Dendritic cell treated with granulocyte-macrophage colony-stimulating factor and Interleukin-4, amounts not matched to agents 40 ng/mL and 50 ng/mL, for 4 days (primary cell): ENCODE data around the gene URB1.

ENCODE experiments used
- H3K27ac Mint-ChIP-seq: one replicate; pipeline ENCODE4 v1.8.0; 2022; ENCODE audit warnings: mild to moderate bottlenecking, mixed read lengths
- H3K27me3 Mint-ChIP-seq: one replicate; pipeline ENCODE4 v1.8.0; 2022; ENCODE audit warnings: mild to moderate bottlenecking, mixed read lengths
- H3K36me3 Mint-ChIP-seq: one replicate; pipeline ENCODE4 v1.8.0; 2022; ENCODE audit warnings: low read depth, mixed read lengths
- H3K4me1 Mint-ChIP-seq: one replicate; pipeline ENCODE4 v1.8.0; 2022; ENCODE audit warnings: low read depth, mixed read lengths
- H3K4me3 Mint-ChIP-seq: one replicate; pipeline ENCODE4 v1.8.0; 2022; ENCODE audit warnings: mild to moderate bottlenecking, moderate library complexity, mixed read lengths
- H3K9me3 Mint-ChIP-seq: one replicate; pipeline ENCODE4 v1.8.0; 2022; ENCODE audit warnings: mixed read lengths
- intact Hi-C: fragments of 100-400 bp; cut with micrococcal nuclease; formaldehyde crosslinking; loops from one replicate; pipeline ENCODE4 v1.15.0; 2022

The URB1 gene

DNA sequence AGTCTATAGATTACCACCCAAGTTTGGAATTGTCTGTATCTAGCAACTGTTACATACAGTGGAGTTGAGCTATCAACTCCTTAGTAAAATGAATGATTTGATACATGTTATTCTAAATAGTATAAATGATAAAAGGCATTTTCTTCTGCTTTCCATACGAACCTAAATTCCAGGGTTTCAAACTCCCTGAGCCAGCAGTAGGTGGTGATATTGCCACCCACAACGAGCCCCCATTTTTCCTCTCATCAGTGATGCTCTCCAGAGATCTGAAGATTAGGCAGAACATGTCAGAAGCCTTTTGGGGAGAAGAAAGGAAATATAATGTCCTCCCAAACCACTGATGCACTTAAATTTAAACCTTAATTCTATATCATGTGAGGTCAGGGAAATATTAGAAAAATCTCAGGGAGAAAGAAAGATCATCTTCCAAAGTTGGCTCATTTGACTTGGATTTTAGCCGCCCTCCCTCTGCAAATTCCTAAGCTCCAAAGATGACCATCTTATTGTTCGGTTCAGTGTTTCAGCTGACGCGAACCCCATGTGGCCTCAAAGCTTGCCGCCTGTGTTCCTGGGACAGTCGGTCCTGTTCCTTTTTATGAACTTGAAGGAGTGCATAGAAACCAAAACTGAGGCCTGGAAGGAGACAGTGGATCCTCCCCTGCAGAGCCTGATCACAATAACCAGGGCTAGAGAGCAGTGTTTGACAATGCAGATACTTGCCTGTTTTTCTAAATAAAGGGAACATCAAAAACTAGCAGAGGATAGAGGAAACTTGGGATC lies 22.0 kb upstream of the URB1 start:
- H3K36me3 Mint-ChIP-seq, result no peaks in the 10 kb centered on the region
- H3K27me3 Mint-ChIP-seq, result peaks cover 24% of the 10 kb centered on the region
- H3K4me1 Mint-ChIP-seq, result peaks cover 15% of the 10 kb centered on the region
- no peaks in the 10 kb centered on the region for H3K9me3 Mint-ChIP-seq
- H3K27ac Mint-ChIP-seq, result no peak overlapping the region
- no peak overlapping the region for H3K4me3 Mint-ChIP-seq
- intact Hi-C loops, result loop anchor here (5.0 kb wide), 1 partner anchor 153 kb away; no protein-coding TSS in a partner anchor

DNA sequence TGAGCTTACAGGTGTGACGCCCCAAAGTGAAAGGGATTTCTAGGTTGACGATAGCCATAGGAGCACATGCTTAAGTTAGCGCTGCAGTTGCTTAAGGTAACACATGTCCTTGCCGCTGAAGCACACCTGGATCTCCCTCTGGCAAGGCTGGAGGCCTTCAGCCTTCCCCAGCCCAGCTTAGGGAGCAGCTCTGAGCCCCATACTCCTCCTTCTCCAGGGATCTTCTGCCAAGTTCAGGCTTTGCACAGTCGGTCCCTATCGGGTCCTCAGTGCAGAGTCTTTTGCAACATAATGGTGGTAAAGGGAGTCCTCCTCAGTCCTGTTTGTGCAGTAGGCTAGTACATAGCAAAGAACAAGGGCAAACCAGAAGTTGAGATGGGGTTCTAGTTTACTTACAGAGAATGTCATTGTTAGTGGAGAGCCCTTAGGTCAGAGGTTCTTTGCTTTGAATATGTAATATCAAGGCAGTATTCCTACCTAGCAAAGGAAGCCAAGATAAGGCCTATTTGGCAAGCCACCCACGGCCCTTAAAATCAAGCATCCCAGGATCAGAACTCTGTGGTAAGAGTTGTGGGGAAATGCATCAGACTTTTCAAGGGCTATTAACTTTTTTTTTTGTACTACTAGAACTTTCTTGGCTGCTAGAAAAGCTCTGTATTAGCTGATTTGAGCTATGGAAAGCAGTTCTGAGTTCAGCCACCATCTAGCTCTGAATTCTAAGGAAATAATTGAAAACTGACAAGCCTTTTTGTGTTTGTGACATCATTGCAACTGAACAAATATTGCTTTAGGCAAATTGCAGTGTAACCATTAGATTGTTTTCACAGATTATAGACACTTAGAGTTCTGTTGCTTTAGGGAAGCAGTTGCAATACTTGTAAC lies 21.1 kb upstream of the URB1 start:
- no peak overlapping the region for H3K27ac Mint-ChIP-seq
- no peaks in the 10 kb centered on the region for H3K9me3 Mint-ChIP-seq
- no peaks in the 10 kb centered on the region for H3K36me3 Mint-ChIP-seq
- no peak overlapping the region for H3K4me3 Mint-ChIP-seq
- peaks cover 15% of the 10 kb centered on the region for H3K4me1 Mint-ChIP-seq
- intact Hi-C loops, result loop anchor here (5.0 kb wide), 1 partner anchor 153 kb away; no protein-coding TSS in a partner anchor
- H3K27me3 Mint-ChIP-seq, result peaks cover 24% of the 10 kb centered on the region

DNA sequence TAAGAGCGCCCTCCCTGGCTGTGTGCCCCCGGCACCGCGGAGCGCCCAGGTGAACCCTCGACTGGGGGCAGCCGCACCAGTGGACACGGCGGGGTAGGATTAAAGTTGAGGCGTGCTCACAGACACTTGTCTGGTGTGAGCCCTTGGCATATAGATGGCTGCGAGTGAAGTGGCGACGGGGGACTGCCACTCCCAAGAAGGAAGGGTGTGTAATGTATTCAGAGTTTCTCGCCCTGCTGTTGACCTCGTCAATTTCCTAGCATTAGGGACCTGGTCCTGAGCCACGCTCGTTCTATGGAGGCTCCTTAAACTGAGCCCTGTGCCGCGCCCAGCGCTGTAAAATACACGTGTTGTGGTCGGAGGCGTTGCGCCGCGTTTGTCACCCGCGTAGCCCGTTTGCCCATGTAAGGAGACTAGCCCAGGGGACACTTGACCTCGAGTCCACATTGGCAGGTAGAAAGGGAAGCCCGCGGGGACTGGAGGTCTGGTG lies 20.2 kb upstream of the URB1 start:
- Mint-ChIP-seq H3K27me3 (peaks cover 28% of the 10 kb centered on the region), H3K36me3 (no peaks in the 10 kb centered on the region), H3K9me3 (no peaks in the 10 kb centered on the region), H3K27ac (peak overlapping the region; percentile 35), H3K4me1 (peaks cover 15% of the 10 kb centered on the region), H3K4me3 (peak overlapping the region; percentile 71)
- intact Hi-C loops, result loop anchor here (5.0 kb wide), 1 partner anchor 154 kb away; no protein-coding TSS in a partner anchor

DNA sequence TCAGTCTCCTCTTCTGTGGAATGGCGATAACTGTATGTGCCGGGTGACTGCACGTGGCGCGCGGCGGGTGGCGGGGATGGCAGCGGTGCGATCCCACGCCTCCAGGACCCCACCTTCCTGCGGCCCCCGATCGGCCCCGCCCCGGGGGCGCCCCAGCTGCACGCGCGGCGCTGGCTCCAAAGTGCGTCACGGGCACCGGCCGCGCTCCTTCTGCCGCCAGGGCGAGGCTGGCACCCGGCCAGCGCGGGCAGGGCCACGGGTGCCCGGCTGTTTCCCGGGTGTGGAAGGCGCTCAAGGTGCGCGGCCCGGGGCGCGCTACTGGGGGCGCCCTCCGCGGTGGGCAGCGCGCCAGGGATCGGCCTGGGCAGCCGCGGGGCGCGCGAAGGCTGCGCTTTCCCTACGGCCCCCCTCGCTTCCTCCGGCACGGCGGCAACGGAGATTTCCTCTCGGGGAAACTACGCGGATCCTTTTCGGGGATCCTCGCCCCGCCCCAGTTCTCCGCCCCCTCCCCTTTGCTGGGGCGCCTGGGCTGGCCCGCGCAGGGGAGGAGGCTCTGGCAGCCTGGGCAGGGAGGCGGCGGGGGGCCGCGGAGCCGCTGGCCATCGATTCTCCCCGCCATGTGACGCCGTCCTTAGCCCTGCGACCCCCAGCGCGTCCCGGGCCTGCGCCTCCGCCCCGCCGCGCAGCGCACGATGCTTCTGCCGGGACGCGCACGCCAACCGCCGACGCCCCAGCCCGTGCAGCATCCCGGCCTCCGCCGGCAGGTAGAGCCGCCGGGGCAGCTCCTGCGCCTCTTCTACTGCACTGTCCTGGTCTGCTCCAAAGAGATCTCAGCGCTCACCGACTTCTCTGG lies 19.6 kb upstream of the URB1 start, which contains the start of gene EVA1C:
TSS of gene EVA1C (plus strand) at position 545 of the 853 bp plus-strand sequence. CDS start at position 693, 148 bp downstream.
- peak within 1 kb of the TSS; percentile 75 for H3K27ac Mint-ChIP-seq
- H3K4me3 Mint-ChIP-seq, result peak within 1 kb of the TSS; percentile 89
- no peaks in the 10 kb centered on the region for H3K36me3 Mint-ChIP-seq
- peaks cover 15% of the 10 kb centered on the region for H3K4me1 Mint-ChIP-seq
- intact Hi-C loops, result loop anchor here (1.0 to 5.0 kb wide), 2 partner anchors 19 to 155 kb away; partner anchors contain the start of gene URB1
- H3K27me3 Mint-ChIP-seq, result peaks cover 28% of the 10 kb centered on the region
- no peaks in the 10 kb centered on the region for H3K9me3 Mint-ChIP-seq

DNA sequence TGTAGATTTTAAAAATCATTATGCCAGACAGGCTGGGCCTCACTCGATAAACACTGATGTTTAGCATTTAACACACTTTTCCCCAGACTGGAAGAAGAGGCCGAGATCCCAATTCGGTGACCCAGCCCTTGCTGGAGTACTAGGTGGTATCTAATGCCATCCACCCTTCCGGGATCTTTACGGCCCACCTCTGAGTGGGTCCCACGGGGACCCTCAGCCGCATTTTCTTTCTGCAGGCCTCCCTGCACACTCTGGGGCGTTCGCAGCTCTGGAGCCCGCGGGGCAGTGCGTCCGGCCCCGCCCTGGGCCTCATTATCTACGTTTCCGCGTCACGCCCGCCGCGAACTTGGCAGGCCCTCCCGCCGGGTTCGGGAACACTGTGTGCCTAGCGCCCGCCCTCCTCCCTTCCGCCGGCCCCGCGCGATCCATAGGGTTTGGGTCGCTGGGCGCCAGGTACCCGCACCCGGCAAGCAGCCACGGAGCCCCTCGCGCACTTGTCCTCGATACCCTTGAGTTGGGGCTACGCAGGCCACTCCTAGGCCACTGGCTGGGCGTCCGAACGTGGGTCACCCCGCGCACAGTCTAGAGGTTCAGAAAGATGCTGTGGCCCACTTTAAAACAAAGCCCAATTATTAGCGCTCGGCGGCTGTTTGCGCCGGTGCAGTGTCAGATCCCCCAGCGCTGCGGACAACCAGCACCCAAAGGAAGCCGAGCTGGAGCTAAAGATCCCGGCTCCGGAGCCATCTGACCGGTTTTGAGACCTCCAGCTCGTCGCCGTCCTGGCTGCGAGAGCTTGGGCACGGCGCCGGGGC lies 18.7 kb upstream of the URB1 start:
- Mint-ChIP-seq H3K27ac (peak overlapping the region; percentile 75), H3K27me3 (peaks cover 28% of the 10 kb centered on the region), H3K9me3 (no peaks in the 10 kb centered on the region), H3K4me3 (peak overlapping the region; percentile 89), H3K4me1 (peaks cover 15% of the 10 kb centered on the region), H3K36me3 (no peaks in the 10 kb centered on the region)
- intact Hi-C loops, result loop anchor here (1.0 to 5.0 kb wide), 2 partner anchors 18 to 156 kb away; partner anchors contain the start of gene URB1

DNA sequence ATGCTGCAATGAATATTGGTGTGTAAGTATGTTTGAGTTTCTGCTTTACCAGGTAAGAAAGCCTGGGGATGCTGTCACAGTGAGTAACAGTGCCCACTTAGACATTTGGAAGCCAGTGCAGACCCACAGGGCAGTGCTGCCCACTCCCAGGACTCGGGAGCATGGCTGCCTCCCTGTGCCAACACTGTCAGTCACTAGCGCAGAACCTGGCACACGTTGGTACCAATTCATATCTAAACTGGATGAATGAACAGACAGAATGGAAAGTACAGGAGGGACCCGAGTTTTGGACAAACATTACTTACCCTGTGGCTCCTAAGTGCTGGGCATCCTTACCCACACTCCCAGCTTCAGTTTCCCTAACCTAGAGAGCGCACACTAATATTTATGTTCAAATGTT lies 18.1 kb upstream of the URB1 start:
- H3K27ac Mint-ChIP-seq, result no peak overlapping the region
- H3K27me3 Mint-ChIP-seq, result peaks cover 28% of the 10 kb centered on the region
- peaks cover 15% of the 10 kb centered on the region for H3K4me1 Mint-ChIP-seq
- H3K36me3 Mint-ChIP-seq, result no peaks in the 10 kb centered on the region
- intact Hi-C loops, result loop anchor here (5.0 kb wide), 1 partner anchor 156 kb away; no protein-coding TSS in a partner anchor
- no peaks in the 10 kb centered on the region for H3K9me3 Mint-ChIP-seq
- H3K4me3 Mint-ChIP-seq, result no peak overlapping the region

DNA sequence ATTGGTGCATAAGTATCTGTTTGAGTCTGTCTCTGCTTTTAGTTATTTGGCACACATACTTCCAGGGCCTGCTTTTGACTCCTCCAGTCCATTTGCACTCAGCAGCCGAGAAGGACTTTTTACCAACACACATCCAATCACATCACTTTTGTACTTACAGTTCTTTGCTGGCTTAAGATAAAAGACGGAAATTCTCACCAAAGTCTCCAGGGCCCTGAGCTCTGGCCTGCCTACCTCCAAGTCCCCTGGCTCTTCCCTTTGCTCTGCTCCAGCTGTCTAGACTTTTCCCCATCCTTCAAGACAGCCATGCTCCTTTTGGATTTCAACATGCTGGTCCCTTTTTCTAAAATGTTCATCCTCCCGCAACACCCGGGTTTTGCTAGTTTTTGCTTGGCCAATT lies 17.5 kb upstream of the URB1 start:
- H3K4me1 Mint-ChIP-seq, result peaks cover 15% of the 10 kb centered on the region
- H3K36me3 Mint-ChIP-seq, result no peaks in the 10 kb centered on the region
- no peak overlapping the region for H3K27ac Mint-ChIP-seq
- peaks cover 28% of the 10 kb centered on the region for H3K27me3 Mint-ChIP-seq
- no peaks in the 10 kb centered on the region for H3K9me3 Mint-ChIP-seq
- H3K4me3 Mint-ChIP-seq, result no peak overlapping the region
- intact Hi-C loops, result loop anchor here (5.0 kb wide), 1 partner anchor 157 kb away; no protein-coding TSS in a partner anchor

DNA sequence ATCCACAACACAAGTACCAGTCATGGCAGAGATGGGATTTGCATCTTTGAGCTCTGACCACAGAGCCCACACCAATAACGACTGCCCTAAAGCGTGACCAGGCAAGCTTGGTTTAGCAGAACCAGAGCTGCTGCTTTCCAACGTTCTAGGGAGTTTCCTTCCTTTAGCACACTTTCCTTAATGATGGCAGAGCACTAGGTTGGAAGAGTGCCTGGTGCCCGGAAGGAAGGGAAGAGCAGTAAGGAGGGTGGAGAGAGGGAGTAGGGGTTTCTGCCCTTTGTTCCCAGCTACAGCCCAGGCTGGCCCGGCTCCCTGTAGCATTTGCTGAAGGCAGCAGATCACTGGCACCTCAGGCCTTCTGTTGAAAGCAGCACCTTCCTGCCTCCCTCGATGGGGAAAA lies 13.6 kb upstream of the URB1 start:
- Mint-ChIP-seq H3K27me3 (peaks cover 19% of the 10 kb centered on the region), H3K4me3 (no peak overlapping the region), H3K4me1 (peaks cover 2% of the 10 kb centered on the region), H3K27ac (no peak overlapping the region), H3K9me3 (no peaks in the 10 kb centered on the region), H3K36me3 (no peaks in the 10 kb centered on the region)
- intact Hi-C loops, result no loop called here

DNA sequence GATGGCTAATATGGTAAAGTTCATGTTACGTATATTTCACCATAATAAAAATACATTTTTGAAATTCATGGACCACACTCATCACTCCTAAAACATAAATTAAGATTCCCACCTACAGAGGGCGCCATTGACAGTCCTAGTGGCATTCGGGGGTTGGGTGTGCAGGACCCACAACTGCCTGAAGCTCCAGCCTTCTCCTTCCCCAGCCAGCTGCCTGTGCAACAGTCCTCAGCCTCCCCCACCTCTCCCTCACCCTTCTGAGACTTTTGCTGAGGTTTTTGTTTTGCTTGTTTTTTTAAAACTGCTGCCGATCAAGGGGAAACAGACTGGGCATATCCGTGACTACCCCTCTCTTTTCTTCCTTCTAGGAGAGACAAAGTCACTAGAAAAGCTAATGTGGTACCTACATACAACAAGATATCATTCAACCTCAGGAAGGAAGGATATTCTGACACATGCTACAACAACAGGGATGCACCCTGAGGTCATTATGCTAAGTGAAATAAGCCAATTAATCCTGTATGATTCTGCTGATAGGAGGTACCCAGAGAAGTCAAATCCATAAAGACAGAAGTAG lies 10.5 kb upstream of the URB1 start:
- Mint-ChIP-seq H3K4me3 (no peak overlapping the region), H3K9me3 (no peaks in the 10 kb centered on the region), H3K27ac (no peak overlapping the region), H3K27me3 (peaks cover 23% of the 10 kb centered on the region), H3K36me3 (no peaks in the 10 kb centered on the region), H3K4me1 (no peaks in the 10 kb centered on the region)
- intact Hi-C loops, result loop anchor here (1.0 kb wide), 1 partner anchor 198 kb away; no protein-coding TSS in a partner anchor

DNA sequence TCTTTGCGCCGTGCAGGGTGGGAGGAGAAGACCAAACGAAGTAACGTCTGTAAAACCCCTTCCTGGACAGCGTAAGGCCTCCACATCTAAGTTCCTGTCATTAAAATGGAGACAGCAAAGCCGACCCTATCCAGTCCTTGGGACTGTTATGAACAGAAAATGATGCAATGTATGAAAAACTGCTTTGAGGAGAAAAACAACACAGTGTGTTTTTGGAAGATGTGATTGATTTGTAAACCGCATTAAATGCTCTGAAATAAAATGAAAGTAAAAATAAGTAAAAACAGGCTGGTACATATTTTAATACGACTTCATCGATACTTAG lies 827 bp upstream of the URB1 start:
- Mint-ChIP-seq H3K4me1 (peaks cover 34% of the 10 kb centered on the region), H3K36me3 (peaks cover 24% of the 10 kb centered on the region), H3K27me3 (peaks cover 6% of the 10 kb centered on the region), H3K9me3 (no peaks in the 10 kb centered on the region), H3K4me3 (peak overlapping the region; percentile 94), H3K27ac (peak overlapping the region; percentile 95)
- intact Hi-C loops, result loop anchor here (1.0 kb wide), 1 partner anchor 19 kb away; the partner anchor contains the start of gene EVA1C

DNA sequence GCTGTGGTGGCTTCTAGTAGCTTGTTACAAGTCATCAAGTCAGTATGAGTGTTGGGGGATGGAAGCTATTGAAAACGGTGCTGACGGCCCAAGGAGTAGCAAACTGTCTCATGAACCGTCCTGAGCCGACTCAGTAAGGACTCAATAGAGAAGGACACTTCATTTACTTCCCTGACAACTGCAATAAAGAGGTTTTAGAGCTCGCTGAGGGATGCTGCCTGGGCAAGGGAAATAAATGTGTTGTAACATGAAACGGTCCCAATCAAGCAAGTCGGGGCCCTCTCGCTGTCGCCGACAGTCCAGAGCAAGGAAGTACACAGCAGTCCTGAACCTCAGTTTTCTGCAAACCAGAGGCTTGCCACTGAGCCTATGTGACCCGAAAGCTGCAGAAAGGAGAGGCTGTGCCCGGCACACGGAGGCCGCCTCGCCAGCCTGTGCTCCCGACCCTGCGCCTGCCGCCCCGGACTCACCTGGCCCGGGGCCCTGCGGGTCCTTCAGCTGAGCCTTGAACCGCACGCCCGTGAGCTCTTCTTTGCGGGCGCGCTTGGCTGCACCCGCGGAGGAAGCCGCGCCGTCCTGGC lies 423 bp downstream of the URB1 start:
- Mint-ChIP-seq H3K27ac (peak overlapping the region; percentile 95), H3K4me1 (peaks cover 40% of the 10 kb centered on the region), H3K36me3 (peaks cover 34% of the 10 kb centered on the region), H3K27me3 (peaks cover 3% of the 10 kb centered on the region), H3K9me3 (no peaks in the 10 kb centered on the region), H3K4me3 (peak overlapping the region; percentile 94)
- intact Hi-C loops, result no loop called here

DNA sequence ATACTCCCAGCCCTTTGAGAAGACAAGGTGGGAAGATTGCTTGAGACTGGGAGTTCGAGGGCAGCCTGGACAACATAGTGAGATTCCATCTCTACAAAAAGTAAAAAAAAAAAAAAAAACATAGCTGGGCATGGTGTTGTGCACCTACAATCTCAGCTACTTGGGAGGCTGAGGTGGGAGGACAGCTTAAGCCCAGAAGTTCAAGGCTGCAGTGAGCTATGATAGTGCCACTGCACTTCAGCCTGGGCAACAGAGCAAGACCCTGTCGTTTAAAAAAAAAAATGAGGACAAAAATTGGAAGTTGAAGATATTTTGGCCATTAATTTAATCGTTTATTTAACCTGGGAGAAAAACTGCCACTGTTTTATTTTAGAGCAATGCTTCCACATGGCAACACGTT lies 1.1 kb downstream of the URB1 start:
- intact Hi-C loops, result no loop called here
- peaks cover 3% of the 10 kb centered on the region for H3K27me3 Mint-ChIP-seq
- peaks cover 42% of the 10 kb centered on the region for H3K4me1 Mint-ChIP-seq
- H3K4me3 Mint-ChIP-seq, result peak overlapping the region; percentile 94
- H3K9me3 Mint-ChIP-seq, result no peaks in the 10 kb centered on the region
- H3K27ac Mint-ChIP-seq, result no peak overlapping the region
- H3K36me3 Mint-ChIP-seq, result peaks cover 40% of the 10 kb centered on the region
